Activated T-cell treated with anti-CD3 and anti-CD28 coated beads for 1 hour (primary cell): ENCODE measurements around the gene PKM.

ENCODE experiments used
- DNase-seq: peaks from one replicate; pipeline ENCODE4 v3.0.0-alpha.2; 2020; ENCODE audit warnings: low read depth

The PKM gene

GRCh38 chr15:72235298-72235697 is 4.3 kb upstream of the PKM start:
- no peak for DNase-seq

DNA sequence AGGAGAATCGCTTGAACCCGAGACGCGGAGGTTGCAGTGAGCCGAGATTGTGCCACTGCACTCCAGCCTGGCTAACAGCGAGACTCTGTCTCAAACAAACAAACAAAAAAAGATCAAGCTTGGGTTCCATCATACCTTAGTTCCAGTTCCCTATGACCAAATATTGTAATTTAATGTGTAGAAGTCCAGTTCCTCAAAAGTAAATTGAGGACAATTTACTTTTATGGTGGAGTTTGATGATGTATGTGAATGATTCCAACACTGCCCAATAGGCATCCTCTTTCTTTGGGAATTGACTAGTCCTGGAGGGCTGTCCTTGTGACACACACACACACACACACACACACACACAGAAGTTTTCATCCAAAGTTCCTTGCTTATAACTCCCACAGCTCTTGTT is 2.8 kb upstream of the PKM start:
- no peak for DNase-seq

GRCh38 chr15:72231833-72232478 is 966 bp upstream of the PKM start:
- DNase-seq = peak; percentile 33

DNA sequence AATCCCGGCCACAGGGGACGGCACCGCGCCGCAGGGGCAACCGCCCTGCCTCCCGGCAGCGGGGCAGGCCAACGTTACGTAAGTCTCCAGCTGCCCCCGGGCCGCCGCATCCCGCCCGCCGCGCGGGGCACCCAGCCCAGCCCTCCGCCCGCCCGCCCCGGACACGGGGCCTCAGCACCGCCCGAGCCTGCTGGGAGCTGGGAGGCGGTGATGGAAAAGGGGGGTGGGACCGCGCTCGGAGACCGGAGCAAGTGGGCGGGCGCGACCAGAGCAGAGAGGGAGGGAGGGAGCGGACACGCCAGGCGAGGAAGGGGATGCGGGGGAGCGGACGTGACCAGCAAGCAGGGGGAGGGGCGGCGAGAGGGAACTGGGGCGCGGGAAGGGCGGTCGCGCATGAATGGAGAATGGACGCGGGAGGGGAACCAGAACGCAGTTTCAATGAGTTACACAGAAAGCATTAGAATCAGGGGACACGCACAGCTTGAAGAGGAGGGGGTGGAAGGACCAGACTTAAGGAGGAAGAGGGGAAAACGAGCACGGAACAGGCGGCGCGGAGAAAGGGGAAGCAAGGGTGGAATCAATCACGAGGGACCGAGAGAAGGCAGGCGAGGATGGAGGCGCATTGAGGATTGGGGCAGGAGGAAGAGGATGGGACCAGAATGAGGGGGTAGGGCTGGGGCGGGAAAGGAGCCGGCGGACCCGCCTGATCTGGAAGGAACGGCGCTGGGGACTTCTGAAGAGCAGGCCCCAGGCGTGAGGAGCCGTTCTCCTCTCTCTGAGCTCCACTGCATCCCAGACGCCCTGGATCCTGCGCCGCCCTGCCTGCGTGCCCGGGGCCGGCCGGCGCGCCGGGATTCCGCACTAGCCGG is 559 bp downstream of the PKM start:
- peak; percentile 59 for DNase-seq

DNA sequence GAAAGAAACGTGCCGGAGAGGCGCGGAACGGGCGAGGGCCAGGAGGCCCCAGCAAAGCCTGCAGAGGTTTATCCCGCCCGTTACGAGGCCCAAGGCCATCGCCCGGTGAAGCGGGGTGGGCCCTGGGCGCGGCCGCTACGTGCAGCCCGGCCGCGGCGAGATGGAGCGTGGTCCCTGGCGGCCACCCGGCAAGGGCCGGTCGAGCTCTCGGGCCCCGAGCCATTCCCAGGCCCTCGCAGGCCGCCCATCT is 1.1 kb downstream of the PKM start:
- no peak for DNase-seq

- DNase-seq = peak; percentile 13
These were observed 1.7 kb downstream of the PKM start for GRCh38 chr15:72229076-72229946.

DNA sequence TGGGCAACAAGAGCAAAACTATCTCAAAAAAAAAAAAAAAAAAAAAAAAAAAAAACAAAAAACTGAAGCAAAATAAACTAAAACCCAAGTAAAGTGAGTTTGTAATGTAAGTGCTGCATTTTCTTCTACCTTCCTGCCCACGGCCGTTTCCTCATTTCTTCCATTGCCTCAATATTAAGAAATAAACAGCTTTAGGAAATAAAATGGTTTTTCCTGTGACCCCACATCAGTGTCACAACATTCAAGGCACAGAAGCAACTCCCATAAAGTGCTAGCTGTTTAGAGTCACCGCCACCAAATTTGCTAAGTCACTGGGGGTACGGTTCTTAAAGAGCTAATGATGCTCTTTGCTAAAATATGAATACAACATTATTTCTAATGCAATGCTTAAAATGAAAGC is 3.3 kb downstream of the PKM start:
- DNase-seq = no peak

- no peak for DNase-seq
These were observed 3.8 kb downstream of the PKM start for GRCh38 chr15:72227192-72227586.

DNA sequence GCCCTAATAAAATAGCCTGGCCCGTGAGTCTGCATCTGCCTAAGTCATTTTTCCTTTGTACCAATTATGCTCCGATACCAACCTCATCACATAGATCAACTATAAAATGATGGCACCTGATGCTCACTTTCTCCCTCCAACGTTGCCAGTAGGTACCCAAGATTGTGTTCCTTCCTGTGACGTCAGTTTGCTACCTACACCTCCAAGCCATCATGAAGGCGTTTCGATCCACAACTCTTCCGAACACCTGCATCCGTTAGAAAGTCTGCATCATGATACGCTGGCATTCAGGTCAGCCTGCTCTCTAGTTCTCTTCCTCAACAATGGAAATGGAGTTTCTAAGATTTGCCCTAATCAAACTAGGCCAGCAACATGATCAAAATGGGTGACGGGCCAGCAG is 7.7 kb downstream of the PKM start:
- no peak for DNase-seq

GRCh38 chr15:72222393-72222792 is 8.6 kb downstream of the PKM start:
- DNase-seq = no peak

- no peak for DNase-seq
These were observed 10.3 kb downstream of the PKM start for GRCh38 chr15:72220687-72221086.

GRCh38 chr15:72217216-72217615 is 13.8 kb downstream of the PKM start:
- no peak for DNase-seq

GRCh38 chr15:72216079-72216478 is 14.9 kb downstream of the PKM start:
- no peak for DNase-seq

DNA sequence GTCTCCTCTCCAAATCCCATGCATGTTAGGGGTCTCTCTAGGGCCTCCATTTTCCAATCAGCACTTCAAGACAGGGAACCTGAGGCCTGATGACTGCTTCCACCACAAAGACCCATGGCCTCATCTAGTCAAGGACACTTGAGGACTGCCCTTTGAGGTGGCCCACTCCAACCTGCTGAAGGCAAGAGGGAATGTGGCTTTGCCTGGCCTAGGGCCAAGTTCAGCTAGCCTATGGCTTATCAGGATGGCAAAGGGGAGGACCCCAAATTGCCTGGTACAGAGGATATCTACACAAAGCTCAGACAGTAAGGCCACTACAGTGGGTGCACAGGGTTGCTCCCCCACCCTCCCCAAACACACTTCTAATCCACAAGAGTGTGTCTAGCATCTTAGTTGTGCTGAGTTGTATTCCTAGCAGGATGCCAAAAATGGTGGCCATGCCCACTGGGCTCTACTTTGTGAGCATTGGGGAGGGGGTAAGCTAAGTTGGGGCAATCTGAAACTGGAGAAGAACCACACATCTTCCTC is 23.4 kb downstream of the PKM start:
- DNase-seq = no peak

DNA sequence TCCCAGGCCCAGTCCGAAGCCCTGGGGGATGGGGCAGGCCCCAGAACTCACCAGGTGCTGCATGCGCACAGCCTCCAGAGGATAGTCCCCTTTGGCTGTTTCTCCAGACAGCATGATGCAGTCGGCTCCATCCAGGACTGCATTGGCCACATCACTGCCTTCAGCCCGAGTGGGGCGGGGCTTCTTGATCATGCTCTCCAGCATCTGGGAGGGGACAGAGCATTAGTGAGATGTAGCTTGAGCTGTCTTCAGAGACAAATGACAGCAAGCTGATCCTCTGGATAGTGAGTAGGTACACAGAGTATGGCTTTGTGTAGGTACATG is 24.4 kb downstream of the PKM start:
- DNase-seq = no peak

- no peak for DNase-seq
These were observed 24.9 kb downstream of the PKM start for GRCh38 chr15:72205896-72206676.

- no peak for DNase-seq
These were observed 25.7 kb downstream of the PKM start for GRCh38 chr15:72205273-72205672.

DNA sequence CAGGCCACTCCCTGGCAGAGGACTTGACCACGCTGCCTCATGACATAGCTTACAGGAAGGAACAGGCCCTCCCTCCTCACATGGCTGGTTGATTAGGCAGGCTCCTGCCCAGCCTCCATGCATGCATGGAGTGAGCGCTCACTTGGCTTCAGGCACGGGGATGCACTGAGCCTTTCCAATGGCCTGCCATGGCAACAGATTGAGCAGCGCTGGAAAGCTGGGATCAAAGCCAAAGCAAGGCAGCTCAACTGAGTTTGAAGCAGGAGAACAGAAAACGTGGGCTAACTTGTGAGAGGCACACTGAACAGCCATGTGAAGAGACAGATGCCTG is 27.5 kb downstream of the PKM start:
- no peak for DNase-seq

- DNase-seq = no peak
These were observed 28.0 kb downstream of the PKM start for GRCh38 chr15:72202801-72203506.

- no peak for DNase-seq
These were observed 28.7 kb downstream of the PKM start for GRCh38 chr15:72202302-72202701.

- no peak for DNase-seq
These were observed 29.5 kb downstream of the PKM start for GRCh38 chr15:72201391-72201921.
